Measurements from ENCODE around the gene NINJ2. TPM values are rescaled to one million over a fixed set of nuclear protein-coding genes. Genes with fewer than 3 reads are reported as not detected.
A peak's percentile ranks its signal among the peaks of the same experiment; 100 is the strongest.

The NINJ2 gene
- total RNA-seq, 3 donors from 2014 or later (not counting 1 experiment from before 2014, with no cell fraction given): 3.1 to 6.6 (median 4.9) TPM

- H3K27me3 ChIP-seq (ENCODE audit: control insufficient read depth, insufficient read depth, low read length): no peaks in the 10 kb centered on the region
- H3K36me3 Mint-ChIP-seq: no peaks in the 10 kb centered on the region
- no peak overlapping the region for H3K27ac Mint-ChIP-seq
- H3K4me1 ChIP-seq (ENCODE audit: control insufficient read depth, insufficient read depth, low read length): peaks cover 28% of the 10 kb centered on the region
- H3K27me3 Mint-ChIP-seq (ENCODE audit: low read depth in 2 of 2): no peaks in the 10 kb centered on the region
- H3K4me3 ChIP-seq (ENCODE audit: low read length): no peak overlapping the region
- TF ChIP-seq, protein P1, sequence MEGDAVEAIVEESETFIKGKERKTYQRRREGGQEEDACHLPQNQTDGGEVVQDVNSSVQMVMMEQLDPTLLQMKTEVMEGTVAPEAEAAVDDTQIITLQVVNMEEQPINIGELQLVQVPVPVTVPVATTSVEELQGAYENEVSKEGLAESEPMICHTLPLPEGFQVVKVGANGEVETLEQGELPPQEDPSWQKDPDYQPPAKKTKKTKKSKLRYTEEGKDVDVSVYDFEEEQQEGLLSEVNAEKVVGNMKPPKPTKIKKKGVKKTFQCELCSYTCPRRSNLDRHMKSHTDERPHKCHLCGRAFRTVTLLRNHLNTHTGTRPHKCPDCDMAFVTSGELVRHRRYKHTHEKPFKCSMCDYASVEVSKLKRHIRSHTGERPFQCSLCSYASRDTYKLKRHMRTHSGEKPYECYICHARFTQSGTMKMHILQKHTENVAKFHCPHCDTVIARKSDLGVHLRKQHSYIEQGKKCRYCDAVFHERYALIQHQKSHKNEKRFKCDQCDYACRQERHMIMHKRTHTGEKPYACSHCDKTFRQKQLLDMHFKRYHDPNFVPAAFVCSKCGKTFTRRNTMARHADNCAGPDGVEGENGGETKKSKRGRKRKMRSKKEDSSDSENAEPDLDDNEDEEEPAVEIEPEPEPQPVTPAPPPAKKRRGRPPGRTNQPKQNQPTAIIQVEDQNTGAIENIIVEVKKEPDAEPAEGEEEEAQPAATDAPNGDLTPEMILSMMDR (IDR thresholded peaks at IDR 0.05): no peak
- intact Hi-C loops (cut with micrococcal nuclease): no loop called here
- no peak overlapping the region for H3K4me3 Mint-ChIP-seq
- no peak for DNase-seq
- peaks cover 27 to 33% of the 10 kb centered on the region in 2 donors for H3K4me1 Mint-ChIP-seq
- no peak overlapping the region for H3K27ac ChIP-seq (ENCODE audit: low read length)
- ATAC-seq: no peak
- H3K36me3 ChIP-seq (ENCODE audit: control insufficient read depth, insufficient read depth, low read length): no peaks in the 10 kb centered on the region
- no peaks in the 10 kb centered on the region for H3K9me3 ChIP-seq (ENCODE audit: control insufficient read depth, insufficient read depth, low read length)
- no peaks in the 10 kb centered on the region for H3K9me3 Mint-ChIP-seq
- WGBS (ENCODE audit: insufficient coverage): 97% methylated on average over 7 of the region's 7 CpGs
Observed at GRCh38 chr12:612293-612692, 51.0 kb downstream of the NINJ2 start.

- no peaks in the 10 kb centered on the region for H3K9me3 Mint-ChIP-seq
- peak overlapping the region; percentile 72 for H3K4me3 Mint-ChIP-seq
Observed at GRCh38 chr12:611721-612120, 51.5 kb downstream of the NINJ2 start.

GRCh38 chr12:608921-609320 is 54.3 kb downstream of the NINJ2 start:
- Mint-ChIP-seq H3K36me3 (no peaks in the 10 kb centered on the region), H3K27ac (no peak overlapping the region), H3K4me1 (peaks cover 29 to 30% of the 10 kb centered on the region in 2 donors), H3K9me3 (no peaks in the 10 kb centered on the region), H3K27me3 (ENCODE audit: low read depth in 2 of 2) (no peaks in the 10 kb centered on the region), H3K4me3 (no peak overlapping the region)
- ATAC-seq (no peak), DNase-seq (no peak)
- WGBS (ENCODE audit: insufficient coverage): 98% methylated on average over 58 of the region's 58 CpGs
- no peaks in the 10 kb centered on the region for H3K9me3 ChIP-seq (ENCODE audit: control insufficient read depth, insufficient read depth, low read length)
- H3K4me1 ChIP-seq (ENCODE audit: control insufficient read depth, insufficient read depth, low read length): peaks cover 25% of the 10 kb centered on the region
- no peak overlapping the region for H3K4me3 ChIP-seq (ENCODE audit: low read length)
- no peaks in the 10 kb centered on the region for H3K27me3 ChIP-seq (ENCODE audit: control insufficient read depth, insufficient read depth, low read length)
- no peak overlapping the region for H3K27ac ChIP-seq (ENCODE audit: low read length)
- intact Hi-C loops (cut with micrococcal nuclease): no loop called here
- TF ChIP-seq, protein P1 (IDR thresholded peaks at IDR 0.05): no peak
- no peaks in the 10 kb centered on the region for H3K36me3 ChIP-seq (ENCODE audit: control insufficient read depth, insufficient read depth, low read length)

More at GRCh38 chr12:611721-612120, 51.5 kb downstream of the NINJ2 start:
- TF ChIP-seq, protein P1 (IDR thresholded peaks at IDR 0.05): no peak
- Histone ChIP-seq H3K9me3 (ENCODE audit: control insufficient read depth, insufficient read depth, low read length) (no peaks in the 10 kb centered on the region), H3K27ac (ENCODE audit: low read length) (no peak overlapping the region), H3K27me3 (ENCODE audit: control insufficient read depth, insufficient read depth, low read length) (no peaks in the 10 kb centered on the region), H3K4me1 (ENCODE audit: control insufficient read depth, insufficient read depth, low read length) (peaks cover 25% of the 10 kb centered on the region), H3K4me3 (ENCODE audit: low read length) (no peak overlapping the region), H3K36me3 (ENCODE audit: control insufficient read depth, insufficient read depth, low read length) (no peaks in the 10 kb centered on the region)
- Mint-ChIP-seq H3K4me1 (peaks cover 30% of the 10 kb centered on the region in 2 donors), H3K27ac (peak overlapping the region in 1 of 2 donors; percentile 70), H3K36me3 (no peaks in the 10 kb centered on the region), H3K27me3 (ENCODE audit: low read depth in 2 of 2) (no peaks in the 10 kb centered on the region)
- ATAC-seq (no peak), DNase-seq (no peak)
- WGBS (ENCODE audit: insufficient coverage): 100% methylated on average over 3 of the region's 3 CpGs
- intact Hi-C loops (cut with micrococcal nuclease): no loop called here

GRCh38 chr12:608413-608812 is 54.8 kb downstream of the NINJ2 start:
- TF ChIP-seq, protein P1 (IDR thresholded peaks at IDR 0.05): no peak
- Histone ChIP-seq H3K27ac (ENCODE audit: low read length) (no peak overlapping the region), H3K4me1 (ENCODE audit: control insufficient read depth, insufficient read depth, low read length) (peaks cover 25% of the 10 kb centered on the region), H3K4me3 (ENCODE audit: low read length) (no peak overlapping the region), H3K36me3 (ENCODE audit: control insufficient read depth, insufficient read depth, low read length) (no peaks in the 10 kb centered on the region), H3K27me3 (ENCODE audit: control insufficient read depth, insufficient read depth, low read length) (no peaks in the 10 kb centered on the region), H3K9me3 (ENCODE audit: control insufficient read depth, insufficient read depth, low read length) (no peaks in the 10 kb centered on the region)
- Mint-ChIP-seq H3K27me3 (ENCODE audit: low read depth in 2 of 2) (no peaks in the 10 kb centered on the region), H3K27ac (peak overlapping the region in 1 of 2 donors; percentile 39), H3K36me3 (no peaks in the 10 kb centered on the region), H3K4me1 (peaks cover 29 to 30% of the 10 kb centered on the region in 2 donors), H3K4me3 (no peak overlapping the region), H3K9me3 (no peaks in the 10 kb centered on the region)
- ATAC-seq: no peak
- no peak for DNase-seq
- intact Hi-C loops (cut with micrococcal nuclease): no loop called here
- 97% methylated on average over 3 of the region's 3 CpGs for WGBS (ENCODE audit: insufficient coverage)
